Endothelial cell of umbilical vein (primary cell): ENCODE data around the gene AJUBA. TPM values are rescaled to one million over a fixed set of nuclear protein-coding genes. Genes with fewer than 3 reads are reported as not detected.

Experiments used
- BruUV-seq: library from RNA; stranded (reverse); fragments of 400-500 nt; replicated peaks from 2 replicates; lab custom pipeline; 2021; lab: Mats Ljungman, UMichigan
- CTCF ChIA-PET: fragments of 300-600, 350-600 bp; sonication (Branson Sonifier 250); formaldehyde crosslinking; loops from one replicate; lab custom pipeline; 2021; ENCODE audit warnings: antibody characterized with exemption, inconsistent platforms; lab: Charles Lee
- POLR2A ChIA-PET: fragments of 300-600, 350-600 bp; sonication (Branson Sonifier 250); formaldehyde crosslinking; loops from one replicate; lab custom pipeline; 2021; ENCODE audit warnings: antibody characterized with exemption, inconsistent platforms; lab: Charles Lee
- DNase-seq: peaks from one replicate; pipeline ENCODE4 v3.0.0-alpha.2; 2011; ENCODE audit warnings: low read depth, low spot score
- FAIRE-seq: peaks from 2 replicates; lab custom pipeline; 2011; peaks lifted over from hg19 to GRCh38; lab: Jason Lieb, UNC
- H2AFZ ChIP-seq: 2 replicates; pipeline ENCODE4 v1.6.0; 2012; ENCODE audit warnings: low read depth, low read length, control low read depth, inconsistent platforms
- H3K27ac ChIP-seq: 2 replicates; pipeline ENCODE4 v1.5.1; 2011; ENCODE audit warnings: low read depth, mild to moderate bottlenecking, control low read depth, low read length, moderate library complexity; ENCODE audit not compliant: insufficient read depth
- H3K27me3 ChIP-seq, 2 experiments: 2 replicates each; pipeline versions ENCODE4 v1.6.0 to v1.6.1; 2011; ENCODE audit warnings: low read length in 2 of 2, mixed read lengths in 1 of 2; ENCODE audit not compliant: control insufficient read depth in 2 of 2, insufficient read depth in 2 of 2
- H3K36me3 ChIP-seq, 2 experiments: 2 replicates in 1 of 2; 3 replicates in 1 of 2; pipeline ENCODE4 v1.5.1; 2011; ENCODE audit warnings: low read length in 2 of 2, mild to moderate bottlenecking in 1 of 2, moderate library complexity in 1 of 2; ENCODE audit not compliant: control insufficient read depth in 2 of 2, insufficient read depth in 2 of 2; ENCODE audit errors: extremely low read depth in 1 of 2
- H3K4me1 ChIP-seq: 3 replicates; pipeline ENCODE4 v1.5.1; 2011; ENCODE audit warnings: mild to moderate bottlenecking, low read length; ENCODE audit not compliant: control insufficient read depth, insufficient read depth; ENCODE audit errors: extremely low read depth
- H3K4me2 ChIP-seq: 2 replicates; pipeline ENCODE4 v1.6.1; 2011; ENCODE audit warnings: low read length, control low read depth, mixed read lengths; ENCODE audit not compliant: insufficient read depth
- H3K4me3 ChIP-seq, 3 experiments: fragments of 200-600 bp in 1 of 3; sonication (generic), shearing (Covaris generic) in 1 of 3; replicated peaks in 1 of 3; 2 replicates each; pipeline ENCODE4 v1.5.1; 2011 to 2016; ENCODE audit warnings: control low read depth in 3 of 3, low read length in 3 of 3, mild to moderate bottlenecking in 2 of 3, inconsistent platforms in 1 of 3, low read depth in 1 of 3, moderate library complexity in 1 of 3; ENCODE audit not compliant: insufficient read depth in 1 of 3
- H3K79me2 ChIP-seq: 2 replicates; pipeline ENCODE4 v1.6.0; 2012; ENCODE audit warnings: low read length, inconsistent platforms; ENCODE audit not compliant: control insufficient read depth, insufficient read depth
- H3K9ac ChIP-seq: replicated peaks from 2 replicates; pipeline ENCODE3; 2011; ENCODE audit warnings: low read length, control low read depth; ENCODE audit not compliant: insufficient read depth; ENCODE audit errors: extremely low read depth
- H3K9me1 ChIP-seq: replicated peaks from 3 replicates; pipeline ENCODE4 v1.6.0; 2011; ENCODE audit warnings: mild to moderate bottlenecking, low read length; ENCODE audit not compliant: control insufficient read depth, insufficient read depth; ENCODE audit errors: extremely low read depth
- H3K9me3 ChIP-seq: replicated peaks from 2 replicates; pipeline ENCODE4 v1.5.1; 2012; ENCODE audit warnings: low read length, inconsistent platforms; ENCODE audit not compliant: control insufficient read depth, insufficient read depth
- H4K20me1 ChIP-seq: replicated peaks from 2 replicates; pipeline ENCODE3; 2011; ENCODE audit warnings: mild to moderate bottlenecking, low read length; ENCODE audit not compliant: control insufficient read depth, insufficient read depth; ENCODE audit errors: extremely low read depth
- CTCF ChIP-seq, 2 donors: IDR thresholded peaks; 1 replicate in 1 of 2; 2 replicates in 1 of 2; pipeline ENCODE4 v1.5.1; 2011; ENCODE audit warnings: low read length in 2 of 2, mild to moderate bottlenecking in 2 of 2, moderate library complexity in 2 of 2, control low read depth in 1 of 2, inconsistent platforms in 1 of 2, low read depth in 1 of 2; ENCODE audit not compliant: insufficient read depth in 1 of 2; ENCODE audit errors: extremely low read depth in 1 of 2
- EZH2 ChIP-seq: IDR thresholded peaks from 2 replicates; pipeline ENCODE4 v1.6.1; 2012; ENCODE audit warnings: borderline replicate concordance, low read depth, mild to moderate bottlenecking, moderate library complexity, low read length, inconsistent platforms; ENCODE audit not compliant: severe bottlenecking
- GATA2 ChIP-seq: IDR thresholded peaks from 2 replicates; pipeline ENCODE4 v1.7.0; 2011; ENCODE audit warnings: low read depth, mild to moderate bottlenecking, moderate library complexity, mixed read lengths, low read length; ENCODE audit not compliant: insufficient read length, insufficient read depth
- JUN ChIP-seq: IDR thresholded peaks from 2 replicates; pipeline ENCODE4 v1.6.1; 2011; ENCODE audit warnings: borderline replicate concordance, low read depth; ENCODE audit not compliant: insufficient read length, insufficient read depth
- MYC ChIP-seq: IDR thresholded peaks from one replicate; pipeline ENCODE4 v1.6.1; 2011; ENCODE audit warnings: mild to moderate bottlenecking, low read depth, low read length
- POLR2AphosphoS5 ChIP-seq: IDR thresholded peaks from 2 replicates; pipeline ENCODE4 v1.6.1; 2012; ENCODE audit warnings: low read depth, mild to moderate bottlenecking, control low read depth, low read length, moderate library complexity; ENCODE audit not compliant: insufficient read depth
- dilution Hi-C: fragments of 300-500 bp; cut with MboI; formaldehyde crosslinking; loops from one replicate; pipeline ENCODE4 v1.15.0; 2019; ENCODE audit warnings: low sequenced_read_pairs; ENCODE audit not compliant: extremely low pct_ligation_motif_present
- intact Hi-C: fragments of 100-400 bp; cut with micrococcal nuclease; formaldehyde crosslinking; loops from one replicate; pipeline ENCODE4 v1.10.0; 2022
- polyA plus RNA-seq, 4 experiments: library from polyadenylated mRNA; depleted of rRNA in 3 of 4; stranded (reverse) in 3 of 4; unstranded in 1 of 4; fragments of >200 nt; gene quantifications; 2 replicates each; pipeline versions ENCODE4 v1.2.1 to v1.2.3, GENCODE V29; 2011 to 2012; ENCODE audit warnings: missing spikeins in 1 of 4
- total RNA-seq: library from RNA; stranded (reverse); gene quantifications from 2 replicates; pipeline ENCODE4 v1.2.3, GENCODE V29; 2021

The AJUBA gene
- total and polyA plus RNA-seq, 2 donors (not counting 3 experiments of a cell fraction or from before 2014, with no cell fraction given) = 50.0 to 61.7 TPM

DNA sequence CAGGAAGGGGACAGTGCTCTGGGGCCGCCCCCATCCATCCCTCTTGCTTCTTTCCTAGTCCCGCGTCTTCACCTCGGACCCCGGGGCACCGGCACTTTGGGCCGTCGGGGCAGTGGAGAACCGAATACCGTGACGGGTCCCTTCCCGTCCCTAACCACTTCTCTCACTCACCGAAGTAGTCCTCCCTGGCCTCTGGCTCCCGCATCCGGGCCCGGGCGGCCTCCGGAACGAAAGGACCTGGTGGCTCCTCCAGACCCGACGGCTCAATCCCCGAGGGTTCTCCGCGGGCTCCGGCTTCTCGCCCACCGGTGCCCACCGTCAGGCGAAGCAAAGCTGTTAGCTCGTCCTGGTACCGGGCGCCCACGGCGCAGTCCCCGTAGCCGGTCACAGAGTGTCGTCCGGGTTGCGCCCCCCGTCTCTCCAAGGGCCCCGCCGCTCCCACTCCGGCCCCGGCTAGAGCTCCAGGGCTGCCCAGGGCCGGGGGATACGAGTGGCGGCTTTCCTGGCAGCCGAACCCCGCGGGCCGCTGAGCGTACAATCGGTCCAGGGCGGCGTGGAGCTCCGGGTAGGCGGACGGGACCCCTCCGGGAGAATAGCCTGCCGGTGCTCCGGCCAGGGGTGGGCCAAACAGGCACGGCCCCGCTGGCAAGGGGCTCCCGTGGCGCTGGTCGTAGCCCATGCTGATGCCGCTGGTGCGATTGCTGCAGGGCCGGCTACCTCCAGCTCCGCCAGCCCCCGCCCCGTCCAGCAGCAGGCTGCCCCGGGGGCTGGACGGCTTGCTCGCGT is 1.1 kb downstream of the AJUBA start:
- peak overlapping the region; percentile 61 to 89 (median 83) for H3K4me3 ChIP-seq
- ChIA-PET CTCF (interaction anchor here (0.8 to 17.1 kb wide), 12 partner anchors 8 to 425 kb away, joined by 3 to 1071 read pairs (median 14); partner anchors contain the start of genes CDH24, HAUS4, MMP14 and PRMT5), POLR2A (interaction anchor here (0.6 to 2.6 kb wide), 4 partner anchors 8 to 155 kb away, joined by 3 to 8 read pairs (median 4); no protein-coding TSS in a partner anchor)
- peak overlapping the region; percentile 52 for H3K4me2 ChIP-seq
- no peak for TF ChIP-seq MYC
- TF ChIP-seq POLR2AphosphoS5 = peak; percentile 6
- TF ChIP-seq JUN = no peak
- TF ChIP-seq GATA2 = no peak
- no peak for TF ChIP-seq EZH2
- TF ChIP-seq CTCF (IDR thresholded peaks at IDR 0.05; ENCODE audit: extremely low read depth in 1 of 2, insufficient read depth in 1 of 2, low read depth in 1 of 2, low read length in 2 of 2) = no peak
- peak overlapping the region; percentile 92 for H3K9ac ChIP-seq
- dilution Hi-C loops (loop anchor here (10.0 kb wide), 1 partner anchor 84 kb away; no protein-coding TSS in a partner anchor), intact Hi-C loops (loop anchor here (10.0 kb wide), 1 partner anchor 204 kb away; the partner anchor contains the start of gene SLC7A8)
- H4K20me1 ChIP-seq = no peaks in the 10 kb centered on the region
- peaks cover 46% of the 10 kb centered on the region for H3K79me2 ChIP-seq
- TSS peak; percentile 85 for BruUV-seq
- FAIRE-seq (no peak), DNase-seq (peak; percentile 45)
- no peaks in the 10 kb centered on the region for H3K9me1 ChIP-seq
- H2AFZ ChIP-seq = peak overlapping the region; percentile 37
- H3K4me1 ChIP-seq = peaks cover 46% of the 10 kb centered on the region
- peaks cover 0 to 3% of the 10 kb centered on the region in 2 experiments for H3K36me3 ChIP-seq
- H3K27me3 ChIP-seq = no peaks in the 10 kb centered on the region
- no peaks in the 10 kb centered on the region for H3K9me3 ChIP-seq
- H3K27ac ChIP-seq = peak overlapping the region; percentile 89
